Loucy (cell line): ENCODE data around the gene LIMS3.
"Not testable (repeated sequence)": the region's sequence is repeated elsewhere in the genome, so short reads cannot be mapped to it uniquely, and the experiment has no call there.

ENCODE experiments used
- H2AFZ ChIP-seq: fragments of 200-600 bp; sonication (generic); 2 replicates; pipeline ENCODE4 v1.6.0; 2016; ENCODE audit warnings: antibody characterized with exemption, mild to moderate bottlenecking, low read length, moderate library complexity
- H3F3A ChIP-seq: fragments of 200-600 bp; 2 replicates; pipeline ENCODE4 v1.6.0; 2016; ENCODE audit warnings: antibody characterized with exemption, low read depth, mild to moderate bottlenecking
- H3K27me3 ChIP-seq: fragments of 200-600 bp; sonication (generic); 2 replicates; pipeline ENCODE4 v1.6.1; 2014; ENCODE audit warnings: low read length, mild to moderate bottlenecking; ENCODE audit not compliant: insufficient read depth, poor library complexity, severe bottlenecking
- H3K36me3 ChIP-seq: fragments of 200-600 bp; sonication (generic); 2 replicates; pipeline ENCODE4 v1.6.1; 2016; ENCODE audit warnings: low read length; ENCODE audit not compliant: insufficient read depth
- H3K4me1 ChIP-seq: fragments of 200-600 bp; sonication (generic); 2 replicates; pipeline ENCODE4 v1.5.1; 2014; ENCODE audit warnings: low read length, mild to moderate bottlenecking; ENCODE audit not compliant: insufficient read depth, poor library complexity, severe bottlenecking
- H3K4me2 ChIP-seq: fragments of 200-600 bp; sonication (generic); 2 replicates; pipeline ENCODE4 v1.6.0; 2014; ENCODE audit warnings: antibody characterized with exemption, low read length, low read depth, mild to moderate bottlenecking; ENCODE audit not compliant: poor library complexity, severe bottlenecking
- H3K4me3 ChIP-seq: fragments of 200-600 bp; sonication (generic); 2 replicates; pipeline ENCODE4 v1.5.1; 2014; ENCODE audit warnings: low read length, mild to moderate bottlenecking, mixed read lengths; ENCODE audit not compliant: poor library complexity, severe bottlenecking
- H3K79me2 ChIP-seq: fragments of 200-600 bp; sonication (generic); 2 replicates; pipeline ENCODE4 v1.6.1; 2014; ENCODE audit warnings: low read length; ENCODE audit not compliant: insufficient read depth
- H3K9ac ChIP-seq: fragments of 200-600 bp; sonication (generic); 2 replicates; pipeline ENCODE4 v1.6.0; 2014; ENCODE audit warnings: mild to moderate bottlenecking, low read depth, low read length, moderate library complexity; ENCODE audit not compliant: poor library complexity, severe bottlenecking
- H3K9me2 ChIP-seq: fragments of 200-600 bp; sonication (generic); replicated peaks from 2 replicates; pipeline ENCODE4 v1.6.1; 2016; ENCODE audit warnings: low read depth, low read length, mixed read lengths
- H3K9me3 ChIP-seq: fragments of 200-600 bp; sonication (generic); 2 replicates; pipeline ENCODE4 v1.6.1; 2014; ENCODE audit warnings: mild to moderate bottlenecking, antibody characterized with exemption, low read length, low read depth; ENCODE audit not compliant: insufficient read depth
- H4K20me1 ChIP-seq: fragments of 200-600 bp; sonication (generic); 2 replicates; pipeline ENCODE4 v1.6.0; 2014; ENCODE audit warnings: antibody characterized with exemption, low read length, mild to moderate bottlenecking; ENCODE audit not compliant: insufficient read depth, poor library complexity, severe bottlenecking

Gene LIMS3

DNA sequence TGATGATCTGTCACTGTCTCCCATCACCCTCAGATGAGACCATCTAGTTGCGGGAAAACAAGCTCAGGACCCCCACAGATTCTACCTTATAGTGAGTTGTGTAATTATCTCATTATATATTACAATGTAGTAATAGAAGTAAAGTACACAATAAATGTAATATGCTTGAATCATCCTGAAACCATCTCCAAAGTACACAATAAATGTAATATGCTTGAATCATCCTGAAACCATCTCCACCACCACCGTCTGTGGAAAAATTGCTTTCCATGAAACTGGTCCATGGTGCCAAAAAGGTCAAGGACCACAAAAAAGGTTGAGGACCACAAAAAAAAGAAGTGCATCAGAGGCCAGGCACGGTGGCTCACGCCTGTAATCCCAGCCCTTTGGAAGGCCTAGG lies 29.3 kb downstream of the LIMS3 start:
- not testable (repeated sequence) for H3K27me3 ChIP-seq, H2AFZ ChIP-seq, H3K9me2 ChIP-seq, H4K20me1 ChIP-seq, H3K9ac ChIP-seq, H3K9me3 ChIP-seq, H3K36me3 ChIP-seq, H3F3A ChIP-seq, H3K4me2 ChIP-seq, H3K79me2 ChIP-seq, H3K4me1 ChIP-seq, H3K4me3 ChIP-seq

DNA sequence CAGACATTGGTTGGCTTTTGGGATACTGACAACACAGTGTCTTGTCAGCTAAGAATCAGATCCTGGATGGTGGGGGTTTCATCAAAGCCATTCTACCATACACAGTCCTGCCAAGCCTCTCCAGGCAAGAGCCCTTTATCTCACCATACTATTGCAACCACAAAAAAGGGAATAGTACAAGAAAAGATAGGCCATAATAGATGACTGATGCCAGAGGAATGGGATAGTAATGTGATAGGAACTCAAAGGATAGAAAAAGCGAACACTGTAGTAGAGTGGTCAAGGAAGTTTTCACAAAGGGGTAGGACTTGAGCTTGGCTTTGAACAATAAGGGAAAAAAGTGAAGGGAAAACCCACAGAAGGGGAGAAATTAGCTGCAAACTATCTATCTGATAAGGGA lies 30.7 kb downstream of the LIMS3 start:
- not testable (repeated sequence) for H3K9me2 ChIP-seq, H3K4me2 ChIP-seq, H3K27me3 ChIP-seq

DNA sequence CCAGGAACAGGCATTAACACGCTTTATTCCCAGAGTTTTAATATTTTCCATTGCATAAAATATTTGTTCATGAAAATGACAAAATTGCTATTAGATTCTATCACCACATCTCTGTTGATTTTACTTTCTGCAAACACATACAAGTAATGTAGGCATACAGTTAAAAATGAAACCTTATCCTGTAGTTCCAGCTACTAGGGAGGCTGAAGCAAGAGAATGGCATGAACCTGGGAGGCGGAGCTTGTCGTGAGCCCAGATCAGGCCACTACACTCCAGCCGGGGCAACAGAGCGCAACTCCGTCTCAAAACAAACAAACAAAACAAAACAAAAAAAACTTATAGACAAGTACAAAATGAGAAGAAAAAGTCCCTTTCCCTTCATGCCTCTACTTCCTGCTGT lies 38.0 kb downstream of the LIMS3 start:
- not testable (repeated sequence) for H3K36me3 ChIP-seq, H4K20me1 ChIP-seq, H3K4me1 ChIP-seq, H3K9me2 ChIP-seq, H3K4me2 ChIP-seq, H3K79me2 ChIP-seq, H3K27me3 ChIP-seq, H2AFZ ChIP-seq, H3F3A ChIP-seq, H3K9me3 ChIP-seq, H3K9ac ChIP-seq, H3K4me3 ChIP-seq

More for the DNA sequence above, 30.7 kb downstream of the LIMS3 start:
- H3K9ac ChIP-seq, H3K36me3 ChIP-seq, H4K20me1 ChIP-seq, H2AFZ ChIP-seq, H3F3A ChIP-seq, H3K4me1 ChIP-seq, H3K79me2 ChIP-seq, H3K9me3 ChIP-seq, H3K4me3 ChIP-seq: not testable (repeated sequence)

DNA sequence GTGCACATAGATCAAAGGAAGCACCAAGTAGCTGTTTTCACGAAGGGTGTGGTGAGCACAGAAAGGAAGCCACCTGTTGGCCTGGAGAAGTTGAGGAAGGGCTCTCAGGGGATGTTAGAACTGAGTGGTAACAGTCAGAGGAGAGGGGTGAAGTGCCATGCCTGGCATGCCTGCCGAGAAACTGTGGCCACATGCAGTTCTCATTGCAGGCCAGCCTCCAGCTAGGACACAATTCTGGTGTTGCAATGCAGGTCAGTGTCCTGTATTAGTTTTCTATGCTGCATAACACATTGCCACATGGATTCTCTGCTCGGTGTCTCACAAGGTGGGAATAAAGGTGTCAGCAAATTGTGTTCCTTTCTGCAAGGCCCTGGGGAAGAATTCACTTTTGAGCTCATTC lies 46.9 kb downstream of the LIMS3 start:
- H3K36me3 ChIP-seq, H2AFZ ChIP-seq, H3F3A ChIP-seq, H3K27me3 ChIP-seq, H3K79me2 ChIP-seq, H3K4me1 ChIP-seq, H3K9me3 ChIP-seq, H3K4me3 ChIP-seq, H3K9me2 ChIP-seq, H4K20me1 ChIP-seq, H3K4me2 ChIP-seq, H3K9ac ChIP-seq: not testable (repeated sequence)

DNA sequence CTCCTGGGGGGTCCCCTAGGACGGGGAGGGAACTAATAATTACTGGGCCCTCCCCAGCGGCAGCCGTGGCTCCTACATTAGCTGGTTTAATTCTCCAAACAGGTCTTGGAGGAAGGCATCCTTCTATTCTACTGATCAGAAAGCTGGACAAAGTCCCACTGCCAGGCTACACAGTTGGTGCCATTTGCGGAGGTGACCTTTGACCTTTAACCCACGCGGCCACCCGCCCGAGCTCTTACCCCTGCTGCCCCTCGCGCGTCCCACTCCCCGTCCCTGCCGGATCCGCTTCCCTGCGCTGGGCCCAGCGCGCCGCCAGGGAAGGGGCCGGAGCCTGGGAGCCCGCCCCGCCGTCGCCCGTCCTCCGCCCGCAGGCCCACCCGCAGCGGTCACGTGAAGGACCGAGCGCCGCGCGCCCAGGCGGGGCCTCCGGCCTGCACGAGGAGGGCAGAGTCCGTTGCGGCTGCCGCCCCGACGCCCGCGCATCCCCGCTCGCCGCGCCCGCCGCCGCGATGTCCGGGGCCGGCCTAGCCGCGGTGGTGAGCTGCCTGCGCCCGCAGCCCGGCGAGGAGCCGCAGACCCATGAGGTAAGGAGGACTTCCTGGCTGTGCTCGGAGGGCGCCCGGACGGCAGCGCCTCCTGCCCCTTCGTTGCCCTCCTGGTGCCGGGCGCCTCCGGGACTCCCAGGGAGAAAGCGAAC lies 48.9 kb downstream of the LIMS3 start:
- H3K4me2 ChIP-seq, H3K9ac ChIP-seq, H3K4me1 ChIP-seq, H3K9me2 ChIP-seq, H4K20me1 ChIP-seq, H3K4me3 ChIP-seq, H3K79me2 ChIP-seq, H3K36me3 ChIP-seq, H3K9me3 ChIP-seq, H3F3A ChIP-seq, H3K27me3 ChIP-seq, H2AFZ ChIP-seq: not testable (repeated sequence)

DNA sequence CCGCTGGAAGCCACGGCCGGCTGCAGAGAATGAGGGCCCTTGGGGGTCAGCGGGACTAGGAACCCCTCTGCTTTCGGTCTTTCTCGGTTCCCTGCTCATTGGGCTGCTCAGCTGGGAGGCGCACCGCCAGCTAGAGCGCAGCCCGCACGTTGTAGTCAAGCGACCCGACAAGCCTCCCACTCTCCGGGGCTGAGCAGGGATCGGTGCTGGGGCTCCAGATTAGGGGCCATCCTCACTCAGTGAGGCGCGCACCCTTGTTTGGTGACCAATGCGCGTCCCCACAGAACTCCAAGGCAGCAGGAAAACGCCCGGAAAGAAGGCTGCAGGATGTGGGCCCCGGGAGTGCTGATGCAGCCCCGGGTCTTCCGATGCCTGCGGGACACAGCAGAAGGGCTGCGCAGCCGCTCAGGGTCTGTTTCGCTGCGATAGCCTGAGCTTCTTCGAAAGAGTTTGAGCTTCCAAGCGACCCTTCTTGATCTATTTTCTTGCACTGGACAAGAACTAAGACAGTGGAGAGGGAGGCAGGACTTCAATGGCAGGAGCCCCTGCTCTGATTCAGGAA lies 49.6 kb downstream of the LIMS3 start:
- not testable (repeated sequence) for H3K9me2 ChIP-seq, H2AFZ ChIP-seq, H3K9me3 ChIP-seq, H3F3A ChIP-seq, H3K9ac ChIP-seq, H3K79me2 ChIP-seq, H3K36me3 ChIP-seq, H3K4me3 ChIP-seq, H4K20me1 ChIP-seq, H3K27me3 ChIP-seq, H3K4me1 ChIP-seq, H3K4me2 ChIP-seq

DNA sequence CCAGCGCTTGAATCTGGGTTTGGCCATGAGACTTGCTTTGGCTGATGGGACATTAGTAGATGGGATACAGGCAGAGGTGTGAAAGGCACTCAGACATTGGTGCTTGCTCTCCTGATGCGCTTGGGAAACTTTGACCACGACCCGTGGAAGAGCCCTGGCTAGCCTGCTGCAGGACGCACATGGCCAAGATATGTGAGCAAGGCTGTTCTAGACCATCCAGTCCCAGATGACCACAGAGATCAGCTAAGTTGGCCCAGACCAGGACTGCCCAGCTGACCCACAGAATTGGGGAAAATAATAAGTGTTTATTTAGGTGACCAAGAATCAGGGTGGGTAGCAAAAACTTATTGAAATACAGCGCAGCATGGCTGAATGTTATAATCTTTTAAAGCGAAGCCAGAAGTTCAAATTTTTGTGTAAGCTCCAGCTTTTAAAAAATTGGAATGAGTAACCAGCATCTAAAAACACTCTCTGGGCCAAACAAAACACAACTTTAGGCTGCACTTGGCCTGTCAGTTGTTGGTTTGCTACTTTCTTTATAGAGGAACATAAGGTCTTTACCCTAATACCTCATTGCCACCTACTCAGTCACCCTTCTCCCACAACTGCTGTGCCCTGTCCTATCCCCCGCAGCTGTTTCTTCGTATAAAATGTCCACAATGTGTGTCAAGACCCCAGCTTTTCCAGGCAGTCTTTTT lies 51.8 kb downstream of the LIMS3 start:
- not testable (repeated sequence) for H3K9ac ChIP-seq, H3K27me3 ChIP-seq, H3F3A ChIP-seq, H3K36me3 ChIP-seq, H3K79me2 ChIP-seq, H3K4me1 ChIP-seq, H3K9me3 ChIP-seq, H3K4me2 ChIP-seq, H4K20me1 ChIP-seq, H2AFZ ChIP-seq, H3K4me3 ChIP-seq, H3K9me2 ChIP-seq
